HL-60 (cell line): ENCODE results near the gene ACTRT2.

Source experiments
- DNase-seq, 2 experiments: peaks; one replicate each; pipeline ENCODE4 v3.0.0-alpha.2; 2010 to 2020; ENCODE audit warnings: low read depth in 1 of 2, low spot score in 1 of 2
- H3K27ac ChIP-seq: fragments of 250-450 bp; sonication (Bioruptor Pico); replicated peaks from 2 replicates; pipeline ENCODE4 v1.5.1; 2020; ENCODE audit warnings: mild to moderate bottlenecking, moderate library complexity
- H3K27me3 ChIP-seq: fragments of 250-450 bp; sonication (Bioruptor Pico); 2 replicates; pipeline ENCODE4 v1.5.1; 2021; ENCODE audit warnings: mild to moderate bottlenecking, moderate library complexity; ENCODE audit not compliant: insufficient read depth, poor library complexity, severe bottlenecking
- H3K4me3 ChIP-seq: replicated peaks from 2 replicates; pipeline ENCODE4 v1.5.1; 2011; ENCODE audit warnings: mild to moderate bottlenecking, control low read depth, low read length; ENCODE audit not compliant: insufficient read depth
- CTCF ChIP-seq: IDR thresholded peaks from one replicate; pipeline ENCODE4 v1.5.1; 2011; ENCODE audit warnings: low read length, control low read depth, inconsistent platforms; ENCODE audit not compliant: insufficient read depth
- GABPA ChIP-seq: IDR thresholded peaks from 2 replicates; pipeline ENCODE4 v1.6.1; 2012; ENCODE audit warnings: low read depth
- POLR2AphosphoS5 ChIP-seq: IDR thresholded peaks from 2 replicates; pipeline ENCODE4 v1.6.1; 2012; ENCODE audit warnings: low read depth
- REST ChIP-seq: IDR thresholded peaks from 2 replicates; pipeline ENCODE4 v1.6.1; 2012; ENCODE audit warnings: low read depth; ENCODE audit not compliant: insufficient replicate concordance
- SPI1 ChIP-seq: IDR thresholded peaks from 2 replicates; pipeline ENCODE4 v1.6.1; 2012; ENCODE audit warnings: low read depth, mild to moderate bottlenecking, borderline replicate concordance

Gene ACTRT2

DNA sequence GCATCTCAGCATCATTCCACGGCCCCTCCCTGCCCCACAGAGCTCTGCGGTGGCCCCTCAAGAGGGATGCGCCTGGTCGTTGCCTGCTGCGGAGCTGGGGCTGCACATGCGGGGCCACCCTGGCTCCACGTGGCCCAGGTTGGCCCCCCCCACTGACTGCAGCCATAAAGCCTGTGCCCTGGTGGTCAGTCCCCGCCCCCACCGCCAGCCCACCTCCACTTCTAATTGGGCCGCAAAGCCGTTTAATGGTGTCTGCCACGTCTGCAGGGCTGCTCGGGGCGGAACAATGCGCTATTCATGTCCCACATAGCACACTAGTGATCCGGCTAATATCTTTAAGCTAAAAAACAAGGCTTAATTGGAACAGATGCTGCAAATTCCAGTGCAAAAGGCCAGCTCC, 33.5 kb upstream of the ACTRT2 start:
- DNase-seq, result no peak
- Histone ChIP-seq H3K27ac (no peak overlapping the region), H3K4me3 (no peak overlapping the region), H3K27me3 (no peaks in the 10 kb centered on the region)
- no peak for TF ChIP-seq CTCF
- no peak for TF ChIP-seq POLR2AphosphoS5
- TF ChIP-seq REST, result no peak
- no peak for TF ChIP-seq GABPA
- TF ChIP-seq SPI1, result no peak

DNA sequence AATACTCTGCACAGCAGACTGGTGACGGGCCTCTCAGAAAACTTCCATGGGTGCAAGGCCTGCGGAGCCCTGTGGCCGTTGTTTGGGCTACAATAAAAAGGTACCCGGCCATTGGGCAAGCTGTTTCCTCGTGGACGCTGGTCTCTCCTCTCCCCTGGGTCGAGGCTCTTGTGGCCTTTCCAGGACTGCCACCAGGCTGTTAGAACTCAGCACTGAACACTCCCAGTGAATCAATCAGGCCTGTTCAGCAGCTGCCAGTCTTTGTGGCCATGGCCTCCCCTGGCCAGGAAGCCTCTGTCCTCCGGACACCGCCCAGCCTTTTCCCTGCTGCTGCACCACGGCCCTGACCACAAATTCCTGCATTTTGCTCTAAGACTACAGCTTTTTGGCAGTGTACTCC, 33.0 kb upstream of the ACTRT2 start:
- Histone ChIP-seq H3K27ac (no peak overlapping the region), H3K27me3 (no peaks in the 10 kb centered on the region), H3K4me3 (no peak overlapping the region)
- no peak for TF ChIP-seq REST
- TF ChIP-seq GABPA, result no peak
- no peak for TF ChIP-seq CTCF
- no peak for TF ChIP-seq POLR2AphosphoS5
- TF ChIP-seq SPI1, result no peak
- no peak for DNase-seq

DNA sequence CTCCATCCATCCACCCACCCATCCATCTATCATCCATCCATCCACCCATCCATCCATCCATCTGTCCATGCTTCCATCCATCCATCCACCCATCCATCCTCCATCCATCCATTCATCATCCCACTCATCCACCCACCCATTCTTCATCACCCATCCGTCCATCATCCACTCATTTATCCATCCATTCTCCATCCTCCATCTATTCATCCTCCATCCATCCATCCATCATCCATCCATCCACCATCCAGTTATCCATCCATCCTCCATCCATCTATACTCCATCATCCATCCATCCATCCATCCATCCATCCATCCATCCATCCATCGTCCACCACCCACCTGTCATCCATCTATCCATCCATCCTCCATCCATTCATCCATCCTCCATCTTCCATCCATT, 32.1 kb upstream of the ACTRT2 start:
- Histone ChIP-seq H3K27ac (no peak overlapping the region), H3K27me3 (no peaks in the 10 kb centered on the region), H3K4me3 (no peak overlapping the region)
- TF ChIP-seq REST (no peak), SPI1 (no peak), POLR2AphosphoS5 (no peak), CTCF (no peak), GABPA (no peak)
- DNase-seq, result no peak
